CD14-positive monocyte (primary cell): ENCODE measurements around the gene ROBO3. TPM values are rescaled to one million over a fixed set of nuclear protein-coding genes. Genes with fewer than 3 reads are reported as not detected.

Experiments used
- DNase-seq, 3 donors: peaks; one replicate each; pipeline ENCODE4 v3.0.0-alpha.2; 2011 to 2022
- H2AFZ ChIP-seq: 2 replicates; pipeline ENCODE4 v1.6.0; 2012; ENCODE audit warnings: mild to moderate bottlenecking, low read depth, low read length, inconsistent platforms; ENCODE audit not compliant: insufficient read depth, poor library complexity, severe bottlenecking
- H3K27ac ChIP-seq, 2 donors: 1 replicate in 1 of 2; 2 replicates in 1 of 2; pipeline ENCODE4 v1.5.1; 2012 to 2013; ENCODE audit warnings: low read length in 2 of 2, control low read depth in 1 of 2, inconsistent platforms in 1 of 2, low read depth in 1 of 2, mild to moderate bottlenecking in 1 of 2
- H3K27me3 ChIP-seq, 2 donors: one replicate each; pipeline versions ENCODE4 v1.6.0 to v1.6.1; 2011 to 2013; ENCODE audit warnings: low read length in 2 of 2; ENCODE audit not compliant: control insufficient read depth in 2 of 2, insufficient read depth in 2 of 2
- H3K36me3 ChIP-seq, 2 donors: replicated peaks in 1 of 2; 1 replicate in 1 of 2; 2 replicates in 1 of 2; pipeline versions ENCODE4 v1.5.1 to v1.6.1; 2012 to 2013; ENCODE audit warnings: low read length in 2 of 2, control low read depth in 1 of 2, inconsistent platforms in 1 of 2, mild to moderate bottlenecking in 1 of 2; ENCODE audit not compliant: insufficient read depth in 2 of 2, control insufficient read depth in 1 of 2
- H3K4me1 ChIP-seq, 2 donors: 1 replicate in 1 of 2; 2 replicates in 1 of 2; pipeline versions ENCODE4 v1.5.1 to v1.6.1; 2012 to 2013; ENCODE audit warnings: low read length in 2 of 2, control low read depth in 1 of 2, inconsistent platforms in 1 of 2, mild to moderate bottlenecking in 1 of 2, moderate library complexity in 1 of 2; ENCODE audit not compliant: insufficient read depth in 2 of 2, control insufficient read depth in 1 of 2
- H3K4me2 ChIP-seq: replicated peaks from 2 replicates; pipeline ENCODE3; 2012; ENCODE audit warnings: low read length, moderate library complexity, mild to moderate bottlenecking; ENCODE audit not compliant: poor library complexity, severe bottlenecking; ENCODE audit errors: extremely low read depth
- H3K4me3 ChIP-seq, 3 experiments: fragments of 200-600 bp in 1 of 3; sonication (generic) in 1 of 3; replicated peaks in 1 of 3; 1 replicate in 2 of 3; 2 replicates in 1 of 3; pipeline ENCODE4 v1.5.1; 2011 to 2013; ENCODE audit warnings: low read length in 3 of 3, mild to moderate bottlenecking in 3 of 3, control low read depth in 2 of 3, low read depth in 2 of 3, inconsistent platforms in 1 of 3, moderate library complexity in 1 of 3
- H3K79me2 ChIP-seq: 2 replicates; pipeline ENCODE4 v1.6.0; 2012; ENCODE audit warnings: mild to moderate bottlenecking, control low read depth, inconsistent platforms, low read length, moderate library complexity; ENCODE audit not compliant: insufficient read depth
- H3K9ac ChIP-seq: 2 replicates; pipeline ENCODE4 v1.6.0; 2017; ENCODE audit warnings: low read length, mild to moderate bottlenecking; ENCODE audit not compliant: insufficient read depth, poor library complexity, severe bottlenecking
- H3K9me3 ChIP-seq, 2 donors: replicated peaks in 1 of 2; 1 replicate in 1 of 2; 2 replicates in 1 of 2; pipeline versions ENCODE4 v1.5.1 to v1.6.1; 2012 to 2013; ENCODE audit warnings: low read length in 2 of 2, control low read depth in 1 of 2; ENCODE audit not compliant: control insufficient read depth in 1 of 2, insufficient read depth in 1 of 2
- H4K20me1 ChIP-seq: 2 replicates; pipeline ENCODE4 v1.6.0; 2012; ENCODE audit warnings: mild to moderate bottlenecking, low read length, control low read depth, moderate library complexity; ENCODE audit not compliant: insufficient read depth
- H3K27ac Mint-ChIP-seq, 7 donors: one replicate each; pipeline ENCODE4 v1.8.0; 2020; ENCODE audit warnings: mild to moderate bottlenecking in 7 of 7, mixed read lengths in 7 of 7, moderate library complexity in 6 of 7, inconsistent platforms in 2 of 7
- H3K27me3 Mint-ChIP-seq, 3 donors: one replicate each; pipeline ENCODE4 v1.8.0; 2021 to 2022; ENCODE audit warnings: low read depth in 3 of 3, mild to moderate bottlenecking in 3 of 3, mixed read lengths in 3 of 3, moderate library complexity in 3 of 3, inconsistent platforms in 1 of 3
- H3K36me3 Mint-ChIP-seq, 2 donors: one replicate each; pipeline ENCODE4 v1.8.0; 2020; ENCODE audit warnings: mixed read lengths in 2 of 2, inconsistent platforms in 1 of 2, mild to moderate bottlenecking in 1 of 2
- H3K4me1 Mint-ChIP-seq: one replicate; pipeline ENCODE4 v1.8.0; 2020; ENCODE audit warnings: mild to moderate bottlenecking, mixed read lengths
- H3K4me3 Mint-ChIP-seq, 2 donors: one replicate each; pipeline ENCODE4 v1.8.0; 2020; ENCODE audit warnings: mild to moderate bottlenecking in 2 of 2, mixed read lengths in 2 of 2, moderate library complexity in 1 of 2
- H3K9me3 Mint-ChIP-seq, 7 donors: one replicate each; pipeline ENCODE4 v1.8.0; 2020 to 2022; ENCODE audit warnings: mixed read lengths in 7 of 7, mild to moderate bottlenecking in 6 of 7, moderate library complexity in 6 of 7, inconsistent platforms in 2 of 7
- CTCF ChIP-seq: fragments of 200-600 bp; IDR thresholded peaks from one replicate; pipeline ENCODE4 v1.8.0; 2022; ENCODE audit warnings: antibody characterized with exemption, mild to moderate bottlenecking
- WGBS: methylation state at CpG from one replicate; pipeline ENCODE4 v1.1.5; 2013; ENCODE audit warnings: missing lambda C conversion rate; ENCODE audit not compliant: insufficient coverage; 5-methylcytosine and 5-hydroxymethylcytosine counted together
- intact Hi-C, 2 donors: fragments of 100-400 bp; cut with micrococcal nuclease; formaldehyde crosslinking; loops; one replicate each; pipeline versions ENCODE4 v1.15.0 to v1.15.1; 2023
- polyA plus RNA-seq, 3 donors: library from polyadenylated mRNA; depleted of rRNA in 1 of 3; unstranded in 2 of 3; stranded (reverse) in 1 of 3; fragments of 300-500 nt in 2 of 3; fragments of >200 nt in 1 of 3; fragmentation: Illumina TruSeq in 2 of 3; gene quantifications; 1 replicate in 2 of 3; 2 replicates in 1 of 3; pipeline ENCODE4 v1.2.3, GENCODE V29; 2012 to 2021

Gene ROBO3
- polyA plus RNA-seq, 3 donors, result 0.39 to 11.6 (median 0.81) TPM

DNA sequence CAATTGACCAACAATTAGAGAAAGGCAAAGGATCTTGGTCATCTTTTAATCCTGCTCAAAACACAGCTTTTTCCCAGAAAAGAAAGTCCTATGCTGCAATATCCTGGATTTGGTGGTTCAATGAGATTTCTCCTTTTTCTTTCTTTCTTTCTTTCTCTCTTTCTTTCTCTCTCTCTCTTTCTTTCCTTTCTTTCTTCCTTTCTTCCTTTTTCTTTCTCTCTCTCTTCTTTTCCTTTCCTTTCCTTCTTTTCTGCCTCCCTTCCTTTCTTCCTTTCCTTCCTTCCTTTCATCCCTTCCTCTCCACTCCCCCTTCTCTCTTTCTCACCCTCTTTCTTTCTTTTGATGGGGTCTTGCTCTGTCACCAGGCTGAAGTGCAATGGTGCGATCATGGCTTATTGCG, 33.3 kb upstream of the ROBO3 start:
- H3K4me1 Mint-ChIP-seq, result peaks cover 7% of the 10 kb centered on the region
- H3K4me3 Mint-ChIP-seq, result no peak overlapping the region
- H3K9me3 Mint-ChIP-seq, result peaks cover 0 to 2% (median 0%) of the 10 kb centered on the region in 7 donors
- peaks cover 19 to 42% (median 22%) of the 10 kb centered on the region in 3 donors for H3K27me3 Mint-ChIP-seq
- no peak for TF ChIP-seq CTCF
- no peak for DNase-seq
- no peaks in the 10 kb centered on the region for H3K36me3 Mint-ChIP-seq
- Histone ChIP-seq H4K20me1 (no peaks in the 10 kb centered on the region), H3K9me3 (no peaks in the 10 kb centered on the region), H3K4me1 (peaks cover 7% of the 10 kb centered on the region in 2 donors), H2AFZ (no peak overlapping the region), H3K9ac (no peak overlapping the region), H3K36me3 (no peaks in the 10 kb centered on the region), H3K27me3 (peaks cover 18 to 19% of the 10 kb centered on the region in 2 donors), H3K27ac (no peak overlapping the region), H3K4me2 (no peak overlapping the region), H3K4me3 (no peak overlapping the region), H3K79me2 (no peaks in the 10 kb centered on the region)
- peak overlapping the region in 1 of 7 donors; percentile 45 for H3K27ac Mint-ChIP-seq
- intact Hi-C loops, result no loop called here
- 100% methylated on average over 2 of the region's 2 CpGs for WGBS

- Mint-ChIP-seq H3K4me1 (peaks cover 8% of the 10 kb centered on the region), H3K9me3 (peaks cover 0 to 2% (median 0%) of the 10 kb centered on the region in 7 donors), H3K27ac (no peak overlapping the region), H3K36me3 (no peaks in the 10 kb centered on the region), H3K4me3 (peak overlapping the region in 1 of 2 donors; percentile 35), H3K27me3 (peaks cover 23 to 44% (median 26%) of the 10 kb centered on the region in 3 donors)
- Histone ChIP-seq H3K9ac (no peak overlapping the region), H3K4me1 (peaks cover 9 to 10% of the 10 kb centered on the region in 2 donors), H3K9me3 (no peaks in the 10 kb centered on the region), H3K27ac (no peak overlapping the region), H4K20me1 (no peaks in the 10 kb centered on the region), H3K79me2 (no peaks in the 10 kb centered on the region), H3K27me3 (peaks cover 24 to 25% of the 10 kb centered on the region in 2 donors), H3K36me3 (no peaks in the 10 kb centered on the region), H2AFZ (no peak overlapping the region), H3K4me3 (no peak overlapping the region), H3K4me2 (no peak overlapping the region)
- WGBS, result 96% methylated on average over 2 of the region's 4 CpGs
- no peak for DNase-seq
- TF ChIP-seq CTCF, result no peak
- intact Hi-C loops, result no loop called here
Measured at GRCh38 chr11:124832571-124832970, 32.7 kb upstream of the ROBO3 start.
